H9 (cell line): ENCODE measurements around the gene DOK1. TPM values are rescaled to one million over a fixed set of nuclear protein-coding genes. Genes with fewer than 3 reads are reported as not detected.

ENCODE experiments used
- DNase-seq: peaks from one replicate; pipeline ENCODE4 v3.0.0-alpha.2; 2017
- H2AFZ ChIP-seq: one replicate; pipeline ENCODE4 v1.6.1; 2013; ENCODE audit warnings: mild to moderate bottlenecking, low read length, control low read depth, moderate library complexity
- H2AK5ac ChIP-seq: 2 replicates; pipeline ENCODE4 v1.6.1; 2013; ENCODE audit warnings: low read length, control low read depth, mixed read lengths; ENCODE audit not compliant: insufficient read length
- H2BK120ac ChIP-seq: one replicate; pipeline ENCODE4 v1.6.1; 2013; ENCODE audit warnings: low read depth, mild to moderate bottlenecking, low read length, control low read depth, inconsistent platforms; ENCODE audit not compliant: poor library complexity, severe bottlenecking
- H2BK12ac ChIP-seq: 2 replicates; pipeline ENCODE4 v1.6.1; 2013; ENCODE audit warnings: low read length, control low read depth, mixed read lengths, low read depth; ENCODE audit not compliant: insufficient read length
- H2BK15ac ChIP-seq: 2 replicates; pipeline ENCODE4 v1.6.1; 2013; ENCODE audit warnings: low read depth, low read length, control low read depth
- H2BK20ac ChIP-seq: one replicate; pipeline ENCODE4 v1.6.1; 2013; ENCODE audit warnings: low read depth, mild to moderate bottlenecking, low read length, control low read depth, inconsistent platforms; ENCODE audit not compliant: poor library complexity, severe bottlenecking
- H2BK5ac ChIP-seq: 2 replicates; pipeline ENCODE4 v1.6.1; 2013; ENCODE audit warnings: low read length, control low read depth, mixed read lengths; ENCODE audit not compliant: insufficient read length
- H3K14ac ChIP-seq: 2 replicates; pipeline ENCODE4 v1.6.1; 2013; ENCODE audit warnings: low read length, control low read depth; ENCODE audit not compliant: insufficient read depth
- H3K18ac ChIP-seq: 2 replicates; pipeline ENCODE4 v1.6.1; 2013; ENCODE audit warnings: low read depth, mild to moderate bottlenecking, mixed read lengths, low read length, control low read depth; ENCODE audit not compliant: insufficient read length
- H3K23ac ChIP-seq: 2 replicates; pipeline ENCODE4 v1.6.1; 2013; ENCODE audit warnings: low read length, control low read depth, mixed read lengths, low read depth; ENCODE audit not compliant: insufficient read length
- H3K23me2 ChIP-seq: 2 replicates; pipeline ENCODE4 v1.6.1; 2013; ENCODE audit warnings: low read depth, mild to moderate bottlenecking, mixed read lengths, low read length, control low read depth; ENCODE audit not compliant: insufficient read length, poor library complexity, severe bottlenecking
- H3K27ac ChIP-seq: 2 replicates; pipeline ENCODE4 v1.5.1; 2013; ENCODE audit warnings: low read length, control low read depth, mixed read lengths, low read depth; ENCODE audit not compliant: insufficient read length
- H3K27me3 ChIP-seq: 2 replicates; pipeline ENCODE4 v1.6.1; 2013; ENCODE audit warnings: low read length, control low read depth, inconsistent platforms; ENCODE audit not compliant: insufficient read depth
- H3K4ac ChIP-seq: 2 replicates; pipeline ENCODE4 v1.6.1; 2013; ENCODE audit warnings: low read depth, mild to moderate bottlenecking, control low read depth, inconsistent platforms, low read length, moderate library complexity
- H3K4me1 ChIP-seq: 2 replicates; pipeline ENCODE4 v1.6.1; 2013; ENCODE audit warnings: low read length, control low read depth, inconsistent platforms; ENCODE audit not compliant: insufficient read depth
- H3K4me2 ChIP-seq: 2 replicates; pipeline ENCODE4 v1.6.1; 2013; ENCODE audit warnings: low read length, control low read depth, mixed read lengths; ENCODE audit not compliant: insufficient read length, insufficient read depth
- H3K56ac ChIP-seq: 2 replicates; pipeline ENCODE4 v1.6.1; 2013; ENCODE audit warnings: low read depth, mild to moderate bottlenecking, mixed read lengths, low read length, control low read depth; ENCODE audit not compliant: insufficient read length
- H3K79me1 ChIP-seq: 2 replicates; pipeline ENCODE4 v1.6.1; 2013; ENCODE audit warnings: low read depth, mild to moderate bottlenecking, moderate library complexity, low read length, control low read depth, inconsistent platforms; ENCODE audit not compliant: insufficient read depth, poor library complexity, severe bottlenecking
- H3K79me2 ChIP-seq: 2 replicates; pipeline ENCODE4 v1.6.1; 2013; ENCODE audit warnings: low read length, control low read depth, inconsistent platforms; ENCODE audit not compliant: insufficient read depth
- H3K9ac ChIP-seq: 2 replicates; pipeline ENCODE4 v1.6.1; 2013; ENCODE audit warnings: low read length, control low read depth, mixed read lengths; ENCODE audit not compliant: insufficient read length; ENCODE audit errors: extremely low read depth
- H3K9me3 ChIP-seq: one replicate; pipeline ENCODE4 v1.6.1; 2013; ENCODE audit warnings: low read depth, low read length, inconsistent platforms; ENCODE audit not compliant: control insufficient read depth
- H3T11ph ChIP-seq: one replicate; pipeline ENCODE4 v1.6.1; 2013; ENCODE audit warnings: mild to moderate bottlenecking, low read length, control low read depth, inconsistent platforms
- H4K20me1 ChIP-seq: one replicate; pipeline ENCODE4 v1.6.1; 2013; ENCODE audit not compliant: control insufficient read depth, insufficient read length, insufficient read depth
- H4K5ac ChIP-seq: 2 replicates; pipeline ENCODE4 v1.6.1; 2013; ENCODE audit warnings: low read depth, mild to moderate bottlenecking, mixed read lengths, low read length, control low read depth; ENCODE audit not compliant: insufficient read length
- H4K8ac ChIP-seq: replicated peaks from 2 replicates; pipeline ENCODE4 v1.6.1; 2013; ENCODE audit warnings: low read length, control low read depth, mixed read lengths, low read depth; ENCODE audit not compliant: insufficient read length
- H4K91ac ChIP-seq: 2 replicates; pipeline ENCODE4 v1.6.1; 2013; ENCODE audit warnings: low read depth, mild to moderate bottlenecking, moderate library complexity, mixed read lengths, low read length, control low read depth; ENCODE audit not compliant: insufficient read length
- H3K27ac Mint-ChIP-seq, 3 experiments: 2 replicates in 2 of 3; 3 replicates in 1 of 3; pipeline ENCODE4 v1.8.0; 2020 to 2021; ENCODE audit warnings: mixed read lengths in 3 of 3, mild to moderate bottlenecking in 1 of 3, moderate library complexity in 1 of 3
- H3K27me3 Mint-ChIP-seq: 2 replicates; pipeline ENCODE4 v1.8.0; 2021; ENCODE audit warnings: low read depth, mild to moderate bottlenecking, moderate library complexity, mixed read lengths
- H3K36me3 Mint-ChIP-seq, 3 experiments: 2 replicates in 2 of 3; 3 replicates in 1 of 3; pipeline ENCODE4 v1.8.0; 2020 to 2021; ENCODE audit warnings: low read depth in 3 of 3, mixed read lengths in 3 of 3; ENCODE audit not compliant: insufficient read depth in 1 of 3
- H3K4me1 Mint-ChIP-seq, 2 experiments: 2 replicates each; pipeline ENCODE4 v1.8.0; 2020; ENCODE audit warnings: mixed read lengths in 2 of 2
- H3K4me3 Mint-ChIP-seq, 2 experiments: 2 replicates in 1 of 2; 3 replicates in 1 of 2; pipeline ENCODE4 v1.8.0; 2020 to 2021; ENCODE audit warnings: mild to moderate bottlenecking in 2 of 2, mixed read lengths in 2 of 2, moderate library complexity in 1 of 2
- H3K9me3 Mint-ChIP-seq, 2 experiments: 2 replicates in 1 of 2; 3 replicates in 1 of 2; pipeline ENCODE4 v1.8.0; 2020; ENCODE audit warnings: mild to moderate bottlenecking in 2 of 2, mixed read lengths in 2 of 2, moderate library complexity in 1 of 2
- WGBS: extraction: QIAGEN DNeasy Blood & Tissue Kit; methylation state at CpG from one replicate; pipeline ENCODE4 v1.1.7; 2013; ENCODE audit warnings: missing lambda C conversion rate, low lambda C conversion rate, mixed read lengths; ENCODE audit not compliant: insufficient read length; ENCODE audit errors: extremely low coverage; 5-methylcytosine and 5-hydroxymethylcytosine counted together
- total RNA-seq: library from RNA; stranded (reverse); gene quantifications from 2 replicates; pipeline ENCODE4 v1.2.1, GENCODE V29; 2021
- TF ChIP-seq, protein P1 (sequence below): fragments of 200-600 bp; sonication (generic); conservative IDR thresholded peaks from 3 replicates; pipeline ENCODE4 v1.8.0; 2021; ENCODE audit warnings: antibody characterized with exemption, mild to moderate bottlenecking

The DOK1 gene
- total RNA-seq, 1 experiment from 2014 or later = 16.0 TPM

DNA sequence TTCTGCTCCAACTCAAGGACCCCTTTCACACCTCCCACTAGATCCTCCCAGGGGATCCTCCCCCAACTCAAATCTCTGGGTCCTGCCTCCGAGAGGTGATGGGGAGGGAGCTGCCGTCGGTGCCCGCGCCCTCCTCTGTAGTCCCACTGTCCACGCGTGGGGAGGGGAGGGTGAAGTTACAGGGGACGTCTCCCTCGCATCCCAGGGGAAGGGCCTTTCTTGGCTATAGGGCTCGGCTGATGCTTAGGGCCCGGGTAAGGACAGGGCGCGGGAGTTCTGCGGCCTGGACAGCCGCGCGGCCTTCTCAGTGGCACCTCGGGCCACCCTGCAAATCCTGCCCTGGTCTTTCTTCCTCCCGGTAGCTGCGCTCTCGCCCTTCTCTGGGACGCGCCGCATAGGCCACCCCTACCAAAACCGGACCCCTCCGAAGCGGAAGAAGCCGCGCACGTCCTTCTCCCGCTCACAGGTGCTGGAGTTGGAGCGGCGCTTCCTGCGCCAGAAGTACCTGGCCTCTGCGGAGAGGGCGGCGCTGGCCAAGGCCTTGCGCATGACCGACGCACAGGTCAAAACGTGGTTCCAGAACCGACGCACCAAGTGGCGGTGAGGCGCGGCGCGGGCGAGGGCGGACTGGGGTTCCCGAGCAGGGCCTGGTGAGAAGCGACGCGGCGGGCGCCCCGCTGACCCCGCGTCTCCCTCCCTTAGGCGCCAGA is 39.1 kb upstream of the DOK1 start:
- H3K79me2 ChIP-seq = no peaks in the 10 kb centered on the region
- H4K8ac ChIP-seq = no peak overlapping the region
- Mint-ChIP-seq H3K4me3 (peak overlapping the region; percentile 51 to 78), H3K27ac (no peak overlapping the region), H3K36me3 (peaks cover 5 to 8% (median 6%) of the 10 kb centered on the region in 3 experiments; a peak in 6 of 7 replicates), H3K27me3 (peaks cover 98% of the 10 kb centered on the region), H3K9me3 (peaks cover 13 to 17% of the 10 kb centered on the region in 2 experiments), H3K4me1 (peaks cover 12 to 14% of the 10 kb centered on the region in 2 experiments)
- H3K4ac ChIP-seq = no peak overlapping the region
- H3K56ac ChIP-seq = no peak overlapping the region
- peak; percentile 78 for DNase-seq
- H3K23me2 ChIP-seq = peaks cover 19% of the 10 kb centered on the region
- H3K9me3 ChIP-seq = no peaks in the 10 kb centered on the region
- no peak overlapping the region for H3K18ac ChIP-seq
- H3T11ph ChIP-seq = no peak overlapping the region
- H2BK12ac ChIP-seq = no peak overlapping the region
- no peak overlapping the region for H3K23ac ChIP-seq
- no peak overlapping the region for H2AK5ac ChIP-seq
- H2BK15ac ChIP-seq = no peak overlapping the region
- H3K27me3 ChIP-seq = peaks cover 86% of the 10 kb centered on the region
- no peak overlapping the region for H4K5ac ChIP-seq
- no peaks in the 10 kb centered on the region for H4K20me1 ChIP-seq
- no peak overlapping the region for H2AFZ ChIP-seq
- H2BK120ac ChIP-seq = no peak overlapping the region
- no peak overlapping the region for H3K9ac ChIP-seq
- no peak overlapping the region for H2BK20ac ChIP-seq
- H2BK5ac ChIP-seq = no peak overlapping the region
- no peak overlapping the region for H3K14ac ChIP-seq
- no peaks in the 10 kb centered on the region for H3K79me1 ChIP-seq
- TF ChIP-seq, protein P1, sequence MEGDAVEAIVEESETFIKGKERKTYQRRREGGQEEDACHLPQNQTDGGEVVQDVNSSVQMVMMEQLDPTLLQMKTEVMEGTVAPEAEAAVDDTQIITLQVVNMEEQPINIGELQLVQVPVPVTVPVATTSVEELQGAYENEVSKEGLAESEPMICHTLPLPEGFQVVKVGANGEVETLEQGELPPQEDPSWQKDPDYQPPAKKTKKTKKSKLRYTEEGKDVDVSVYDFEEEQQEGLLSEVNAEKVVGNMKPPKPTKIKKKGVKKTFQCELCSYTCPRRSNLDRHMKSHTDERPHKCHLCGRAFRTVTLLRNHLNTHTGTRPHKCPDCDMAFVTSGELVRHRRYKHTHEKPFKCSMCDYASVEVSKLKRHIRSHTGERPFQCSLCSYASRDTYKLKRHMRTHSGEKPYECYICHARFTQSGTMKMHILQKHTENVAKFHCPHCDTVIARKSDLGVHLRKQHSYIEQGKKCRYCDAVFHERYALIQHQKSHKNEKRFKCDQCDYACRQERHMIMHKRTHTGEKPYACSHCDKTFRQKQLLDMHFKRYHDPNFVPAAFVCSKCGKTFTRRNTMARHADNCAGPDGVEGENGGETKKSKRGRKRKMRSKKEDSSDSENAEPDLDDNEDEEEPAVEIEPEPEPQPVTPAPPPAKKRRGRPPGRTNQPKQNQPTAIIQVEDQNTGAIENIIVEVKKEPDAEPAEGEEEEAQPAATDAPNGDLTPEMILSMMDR = no peak
- H4K91ac ChIP-seq = no peak overlapping the region
- no peak overlapping the region for H3K27ac ChIP-seq
- H3K4me2 ChIP-seq = peak overlapping the region; percentile 49
- H3K4me1 ChIP-seq = no peaks in the 10 kb centered on the region
- no CpG with 5 or more reads among the region's 60 CpGs for WGBS
